Sigmoid colon (tissue), 4 donors: ENCODE results near the gene MSX1.

ENCODE experiments used
- CTCF ChIP-seq, 4 experiments: fragments of 450-650 bp in 3 of 4; fragments of 200-600 bp in 1 of 4; IDR thresholded peaks; one replicate each; pipeline ENCODE4 v1.5.1; 2016 to 2019; ENCODE audit warnings: antibody characterized with exemption in 4 of 4, mild to moderate bottlenecking in 3 of 4, moderate library complexity in 2 of 4
- EP300 ChIP-seq, 4 donors: sonication (generic); formaldehyde crosslinking; IDR thresholded peaks; one replicate each; pipeline ENCODE4 v1.6.1; 2017; ENCODE audit warnings: antibody characterized with exemption in 4 of 4
- POLR2A ChIP-seq, 2 donors: fragments of 450-650 bp; IDR thresholded peaks; one replicate each; pipeline ENCODE4 v1.6.1; 2016; ENCODE audit warnings: antibody characterized with exemption in 2 of 2, mild to moderate bottlenecking in 2 of 2, moderate library complexity in 2 of 2

GRCh38 chr4:4859325-4859798 lies at the start of gene MSX1:
- TF ChIP-seq CTCF (IDR thresholded peaks at IDR 0.05) (no peak), POLR2A (IDR thresholded peaks at IDR 0.05) (no peak), EP300 (IDR thresholded peaks at IDR 0.05) (no peak)
